Fibroblast of skin of left quadriceps (primary cell): ENCODE measurements around the gene PRDM16.
A peak's percentile ranks its signal among the peaks of the same experiment; 100 is the strongest.

ENCODE experiments used
- DNase-seq, 2 experiments: peaks; one replicate each; pipeline ENCODE4 v3.0.0-alpha.2; 2013; ENCODE audit warnings: low read depth in 2 of 2

Gene PRDM16

DNA sequence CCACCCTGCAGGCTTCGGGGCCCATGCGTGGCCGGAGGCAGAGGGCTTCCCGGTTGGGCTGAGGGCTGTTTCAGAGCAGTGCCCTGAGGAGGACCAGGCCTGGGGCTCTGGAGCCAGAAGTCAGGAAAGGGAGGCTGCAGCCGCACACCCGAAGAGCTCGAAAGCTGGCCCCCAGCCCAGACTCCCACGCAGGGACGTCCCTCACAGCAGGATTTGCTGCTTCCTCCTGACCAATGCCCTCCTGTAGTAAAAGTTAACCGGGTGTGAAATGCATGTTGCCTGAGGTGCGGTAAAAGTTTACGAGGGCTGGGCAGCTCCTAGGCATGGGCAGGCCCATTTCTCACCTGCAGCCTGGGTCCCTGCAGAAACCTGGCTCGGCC, 283.9 kb downstream of the PRDM16 start:
- no peak for DNase-seq

DNA sequence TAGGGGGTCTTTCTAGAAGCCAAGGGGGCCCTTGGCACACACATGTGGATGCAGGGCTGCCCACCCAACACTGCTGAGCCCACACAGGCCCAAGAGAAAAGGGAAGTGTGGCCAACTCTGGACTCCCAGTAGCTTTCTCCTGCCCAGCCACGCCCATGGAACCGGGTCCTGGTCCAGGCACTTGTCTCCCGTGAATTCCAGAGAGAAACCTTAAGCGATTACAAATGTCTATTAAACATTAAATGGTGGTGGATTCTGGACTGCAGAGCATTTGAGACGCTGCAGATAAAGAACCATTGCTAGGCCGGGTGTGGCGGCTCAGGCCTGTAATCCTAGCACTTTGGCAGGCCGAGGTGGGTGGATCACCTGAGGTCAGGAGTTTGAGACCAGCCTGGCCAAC, 284.9 kb downstream of the PRDM16 start:
- no peak for DNase-seq

DNA sequence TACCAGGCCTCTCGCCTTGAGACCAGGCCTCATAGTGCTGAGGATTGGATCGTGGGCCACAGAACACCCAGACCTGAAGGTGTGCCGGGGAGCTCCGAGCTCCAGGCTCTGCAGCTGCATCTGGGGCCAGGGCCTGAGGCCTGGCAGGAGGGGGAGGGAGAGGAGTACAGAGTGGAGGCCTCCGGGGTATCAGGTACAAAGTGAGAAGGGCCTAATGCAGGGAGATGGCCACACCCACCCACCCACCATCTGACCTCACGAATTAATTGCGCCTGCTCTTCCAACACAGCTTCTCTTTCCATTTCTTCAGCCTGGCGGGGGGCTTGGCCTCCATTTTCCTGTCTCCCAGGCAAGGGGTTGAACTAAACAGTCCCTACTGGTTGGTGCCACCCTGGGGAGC, 286.1 kb downstream of the PRDM16 start:
- no peak for DNase-seq

DNA sequence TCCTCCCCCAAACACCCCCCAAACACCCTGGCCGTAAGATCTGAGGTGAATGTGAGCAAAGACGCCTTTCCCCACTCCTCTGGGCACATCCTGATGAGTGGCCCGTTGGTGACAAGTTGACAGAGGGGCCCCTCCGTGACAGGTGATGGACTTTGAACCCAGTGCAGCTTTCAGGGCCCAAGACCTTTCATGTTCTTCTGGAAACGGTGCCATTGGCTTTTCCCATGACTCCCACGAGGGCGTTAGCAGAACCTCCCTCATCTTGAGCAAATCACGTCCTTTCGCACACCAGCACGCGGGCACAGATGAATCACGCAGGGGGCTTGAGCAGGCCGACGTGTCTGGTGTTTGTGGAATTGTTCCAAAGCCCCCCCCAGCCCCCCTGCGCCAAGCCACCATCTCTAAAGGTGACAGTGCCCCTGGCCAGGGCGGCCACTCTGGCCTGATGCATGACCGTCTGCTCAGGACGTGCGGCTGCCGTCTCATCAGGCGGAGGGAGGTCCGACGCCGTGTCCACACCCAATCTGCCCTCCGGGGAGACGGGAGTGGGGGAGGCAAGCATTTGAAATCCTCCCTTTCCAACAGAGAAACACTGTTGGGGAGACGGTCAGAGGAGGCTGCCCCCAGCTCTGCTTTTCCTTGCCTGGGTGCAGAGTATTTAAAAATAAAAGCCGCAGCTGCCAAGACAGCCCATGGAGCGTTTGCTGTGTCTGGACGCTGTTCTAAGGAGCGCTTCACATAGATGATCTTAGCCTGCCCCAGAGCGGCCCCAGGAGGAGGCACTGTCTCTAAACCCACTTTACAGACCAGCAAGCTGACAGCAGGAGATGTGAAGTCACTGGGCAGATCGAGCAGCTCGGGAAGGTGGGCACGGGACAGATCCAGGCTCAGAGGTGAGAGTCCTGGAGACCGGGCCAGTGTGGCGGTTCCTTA, 287.2 kb downstream of the PRDM16 start:
- no peak for DNase-seq

DNA sequence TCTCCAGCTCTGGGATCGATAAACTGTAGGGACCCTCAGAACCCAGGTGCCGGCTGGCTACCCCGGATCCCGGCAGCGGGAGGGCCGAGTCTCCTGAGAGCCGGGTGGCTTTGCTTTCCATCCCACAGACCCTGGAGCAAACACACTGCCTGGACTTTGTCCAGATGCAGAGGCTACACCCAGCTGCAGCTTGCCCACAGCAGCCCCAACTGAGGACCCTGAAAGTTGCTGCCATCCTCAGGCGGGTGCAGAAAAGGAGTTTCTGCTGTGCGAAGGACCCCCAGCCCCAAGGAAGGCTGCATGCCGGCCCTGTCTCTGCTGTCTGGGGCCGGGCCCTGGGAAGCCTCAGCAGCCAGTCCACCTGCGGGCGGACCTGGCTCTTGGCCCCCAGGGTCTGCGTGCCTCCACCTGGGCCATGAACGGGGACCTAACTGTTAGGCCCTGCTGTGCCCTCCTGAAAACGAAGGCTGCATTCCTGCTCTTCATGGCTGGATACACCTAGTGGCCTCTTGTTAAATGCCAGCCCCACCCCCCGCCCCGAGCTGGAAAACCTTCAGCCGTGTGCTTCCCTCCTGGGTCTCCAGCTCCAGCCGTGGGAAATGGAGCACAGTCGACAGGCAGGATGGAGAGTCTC, 287.9 kb downstream of the PRDM16 start:
- DNase-seq, result no peak

DNA sequence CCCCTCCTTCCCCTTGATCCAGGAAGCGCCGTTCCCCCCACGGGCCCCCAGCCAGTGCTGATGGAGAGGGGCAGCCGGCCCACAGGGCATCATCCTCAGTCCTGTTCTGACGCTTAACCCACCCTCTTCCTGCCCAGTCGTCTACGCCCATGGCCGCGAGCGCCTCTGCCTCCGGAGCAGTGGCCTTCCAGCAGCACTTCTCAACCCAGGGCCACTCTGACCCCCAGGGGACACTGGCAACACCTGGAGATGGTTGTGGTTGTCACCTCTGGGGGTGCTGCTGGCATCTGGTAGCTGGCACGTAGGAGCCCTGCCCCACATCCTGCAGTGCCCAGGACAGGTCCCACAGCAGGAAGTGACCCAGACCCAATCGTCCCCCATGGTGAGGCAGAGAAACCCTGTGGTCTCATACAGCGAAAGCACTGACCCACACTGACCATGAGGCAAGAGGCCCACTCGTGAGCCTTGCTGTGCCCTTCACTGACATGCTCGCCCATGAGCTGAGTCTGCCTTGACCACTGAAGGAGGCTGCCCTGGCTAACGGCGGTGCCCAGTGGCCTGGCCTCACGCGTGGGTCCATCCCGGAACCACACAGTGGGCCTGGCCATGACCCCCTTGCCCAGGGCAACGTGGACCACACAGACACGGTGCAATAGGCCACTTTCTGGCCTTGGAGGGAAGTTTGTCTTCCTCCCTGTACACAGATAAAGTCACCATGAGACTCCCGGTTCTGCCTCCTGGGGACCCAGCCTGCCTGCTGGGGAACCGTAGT, 288.7 kb downstream of the PRDM16 start:
- DNase-seq, result no peak

DNA sequence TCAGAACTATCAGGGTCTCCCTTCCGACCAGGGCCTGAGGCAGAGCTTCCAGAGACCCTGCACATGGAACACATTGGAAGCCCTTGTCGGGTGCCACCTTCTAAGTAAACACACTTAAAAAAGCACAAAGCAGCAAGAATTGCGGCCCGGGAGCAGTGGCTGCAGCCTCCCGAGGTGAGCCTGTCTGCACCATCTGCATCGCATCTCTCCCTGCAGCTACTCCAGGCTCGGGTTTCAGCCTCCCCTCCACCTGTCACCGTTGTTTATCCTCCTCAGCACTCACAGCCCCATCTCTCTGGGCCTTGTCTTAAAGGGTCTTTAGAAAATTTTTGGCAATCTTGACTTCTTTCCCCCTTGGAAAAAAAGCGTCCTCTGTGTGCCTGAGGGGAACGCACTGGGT, 290.3 kb downstream of the PRDM16 start:
- DNase-seq, result no peak

DNA sequence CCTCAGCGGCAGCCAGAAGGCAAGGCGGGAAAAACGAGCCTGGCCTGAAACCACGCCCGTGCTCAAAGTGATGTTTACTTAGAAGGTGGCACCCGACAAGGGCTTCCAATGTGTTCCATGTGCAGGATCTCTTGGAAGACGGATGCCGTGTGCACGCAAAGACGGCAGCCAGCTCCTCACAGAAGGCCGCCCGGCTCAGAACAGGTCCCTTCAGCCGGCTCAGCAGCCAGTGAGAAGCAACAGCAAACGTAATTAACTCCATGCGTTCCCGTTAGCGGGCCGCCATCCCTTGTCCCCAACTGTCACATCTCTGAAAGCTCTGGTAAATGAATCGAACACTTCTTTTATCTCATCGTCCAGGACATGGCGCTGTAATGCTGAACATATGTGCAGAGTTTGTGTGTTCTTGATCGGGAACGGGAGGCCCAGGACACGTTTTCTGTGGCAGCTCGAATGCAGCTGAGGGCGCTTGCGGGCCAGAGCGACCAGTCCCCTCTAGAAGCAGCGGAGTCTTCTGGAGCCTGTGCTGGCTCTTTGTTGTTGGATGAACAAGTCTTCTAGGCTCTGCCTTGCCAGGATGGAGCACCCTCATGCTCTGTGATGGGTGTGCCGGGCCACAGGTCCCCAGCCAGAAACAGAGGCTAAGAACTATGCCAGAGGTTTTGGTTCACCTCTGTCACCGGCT, 290.9 kb downstream of the PRDM16 start:
- no peak for DNase-seq

DNA sequence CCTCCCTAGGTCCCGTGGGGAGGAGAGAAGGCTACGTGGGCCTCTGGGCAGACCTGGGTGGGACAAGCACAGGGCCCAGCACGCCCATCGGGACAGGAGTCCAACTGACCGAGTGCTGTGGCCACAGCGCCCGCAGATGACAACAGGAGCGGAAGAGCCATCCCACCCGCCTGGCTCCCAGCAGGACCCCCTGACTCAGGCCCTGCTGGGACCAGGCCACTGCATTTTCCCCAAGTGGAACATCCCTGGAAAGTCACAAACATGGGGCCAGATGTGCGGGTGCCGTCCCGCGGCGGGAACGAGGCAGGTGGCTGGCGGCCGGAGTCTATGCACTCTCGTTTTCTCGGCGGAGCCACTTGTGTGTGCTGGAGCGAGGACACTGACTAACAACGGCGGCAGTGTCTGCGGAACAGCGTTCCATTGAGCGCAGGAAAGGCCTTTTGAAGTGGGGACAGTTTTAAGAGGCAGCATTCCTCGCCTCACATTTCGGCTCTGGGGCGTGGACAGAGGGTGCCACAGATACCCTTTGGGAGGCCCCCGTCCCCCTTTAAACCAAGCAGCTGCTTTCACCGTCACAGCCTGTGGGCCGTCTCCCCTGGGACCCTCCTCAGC, 291.7 kb downstream of the PRDM16 start:
- no peak for DNase-seq

DNA sequence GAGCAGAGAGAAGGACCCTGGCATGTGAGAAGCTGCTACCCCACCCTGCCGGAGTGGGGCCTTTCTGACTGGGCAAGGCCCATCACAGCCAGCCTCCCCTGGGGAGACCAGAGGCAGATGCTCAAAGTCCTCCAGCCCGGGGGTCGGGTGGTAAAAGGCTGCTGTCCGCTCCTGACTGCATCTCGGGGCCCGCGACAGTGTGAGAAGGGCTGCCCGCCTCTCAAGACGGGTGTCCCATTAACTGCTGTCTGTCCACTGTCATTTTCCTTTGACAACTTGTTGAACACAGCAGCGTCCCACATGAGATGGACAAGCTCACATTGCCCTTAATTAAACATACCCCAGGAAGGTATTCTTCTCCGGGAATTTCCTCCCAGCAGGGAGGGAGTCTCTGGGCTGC, 294.0 kb downstream of the PRDM16 start:
- DNase-seq, result no peak

DNA sequence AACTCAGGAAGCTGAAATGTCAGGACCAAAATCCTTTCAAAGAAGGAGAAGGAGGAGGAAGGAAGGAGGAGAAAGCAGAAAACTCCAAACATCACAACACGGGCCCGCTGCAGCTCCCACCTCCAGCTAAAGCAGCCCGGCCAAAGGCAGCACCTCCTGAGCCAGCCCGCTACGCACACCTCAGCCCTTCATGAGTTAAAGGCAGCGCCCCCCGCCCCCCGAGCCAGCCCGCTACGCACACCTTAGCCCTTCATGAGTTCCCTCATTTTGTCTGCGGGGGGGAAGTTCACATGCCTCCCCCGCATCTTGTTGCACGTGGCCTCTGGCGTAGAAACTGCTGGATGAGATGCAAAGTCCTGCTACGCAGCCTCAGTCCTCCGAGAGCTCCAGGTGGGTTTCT, 294.8 kb downstream of the PRDM16 start:
- DNase-seq, result no peak

DNA sequence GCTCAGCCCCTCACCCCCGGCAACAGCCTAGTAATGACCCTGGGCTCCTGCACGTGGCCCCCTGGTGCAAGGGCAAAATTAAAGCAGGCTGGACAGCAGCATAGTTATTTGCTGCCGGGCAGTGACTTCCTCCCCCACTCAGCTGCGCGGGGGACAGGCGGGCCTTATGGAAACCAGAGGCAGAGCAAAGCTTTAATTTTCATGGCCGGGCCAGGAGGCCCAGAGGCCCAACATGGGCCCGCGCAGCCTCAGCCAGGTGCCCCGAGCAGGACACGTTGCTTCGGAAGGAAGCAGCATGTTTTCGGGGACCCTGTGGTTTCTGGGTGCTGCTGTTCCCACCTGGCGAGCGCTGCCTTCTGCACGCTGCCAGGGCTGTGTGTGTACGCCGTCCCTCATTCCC, 295.5 kb downstream of the PRDM16 start:
- no peak for DNase-seq

DNA sequence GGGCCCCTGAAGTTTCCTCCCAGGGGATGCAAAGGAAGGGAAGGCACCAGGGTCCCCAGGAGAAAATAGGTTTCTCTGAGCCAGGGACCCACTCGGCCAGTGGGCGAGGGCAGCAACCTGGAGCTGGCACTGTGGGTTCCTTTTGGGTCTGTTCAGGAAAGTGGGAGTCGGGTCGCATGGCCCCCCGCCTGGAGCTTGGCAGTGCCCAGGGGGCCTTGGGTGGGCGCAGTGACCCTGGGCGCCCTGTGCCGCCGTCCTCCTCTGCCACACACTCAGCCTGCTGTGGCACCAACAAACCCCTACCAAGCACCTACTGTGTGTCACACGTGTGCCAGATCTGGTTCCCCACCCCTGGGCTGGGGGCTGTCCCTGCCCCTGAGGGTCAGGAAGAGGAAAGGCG, 296.0 kb downstream of the PRDM16 start:
- no peak for DNase-seq

DNA sequence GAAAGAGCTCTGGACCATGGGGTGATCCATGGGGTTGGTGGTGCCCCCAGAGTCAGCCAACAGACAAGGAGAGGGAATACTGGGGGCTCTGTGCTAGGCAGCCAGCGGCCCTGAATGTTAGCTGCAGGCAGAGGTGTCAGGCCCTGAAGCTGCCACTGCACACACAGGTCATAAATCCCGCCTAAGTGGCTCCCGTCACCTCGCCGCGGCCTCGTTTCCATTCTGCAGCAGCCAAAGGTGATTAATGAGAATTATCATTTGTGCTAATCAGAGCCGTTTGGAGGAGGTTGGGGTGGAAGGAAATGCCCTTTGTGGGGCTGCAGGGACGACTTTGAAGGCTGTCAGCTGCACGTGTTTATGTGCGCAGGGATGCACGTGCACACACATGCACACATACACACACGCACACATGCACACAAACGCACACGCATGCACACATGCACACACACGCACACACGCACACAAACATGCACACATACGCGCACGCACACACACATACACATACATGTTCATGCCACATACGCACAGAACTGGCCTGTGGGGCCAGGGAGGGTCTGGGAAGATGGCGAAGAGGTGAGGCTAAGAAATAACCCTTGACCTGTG, 296.6 kb downstream of the PRDM16 start:
- no peak for DNase-seq

DNA sequence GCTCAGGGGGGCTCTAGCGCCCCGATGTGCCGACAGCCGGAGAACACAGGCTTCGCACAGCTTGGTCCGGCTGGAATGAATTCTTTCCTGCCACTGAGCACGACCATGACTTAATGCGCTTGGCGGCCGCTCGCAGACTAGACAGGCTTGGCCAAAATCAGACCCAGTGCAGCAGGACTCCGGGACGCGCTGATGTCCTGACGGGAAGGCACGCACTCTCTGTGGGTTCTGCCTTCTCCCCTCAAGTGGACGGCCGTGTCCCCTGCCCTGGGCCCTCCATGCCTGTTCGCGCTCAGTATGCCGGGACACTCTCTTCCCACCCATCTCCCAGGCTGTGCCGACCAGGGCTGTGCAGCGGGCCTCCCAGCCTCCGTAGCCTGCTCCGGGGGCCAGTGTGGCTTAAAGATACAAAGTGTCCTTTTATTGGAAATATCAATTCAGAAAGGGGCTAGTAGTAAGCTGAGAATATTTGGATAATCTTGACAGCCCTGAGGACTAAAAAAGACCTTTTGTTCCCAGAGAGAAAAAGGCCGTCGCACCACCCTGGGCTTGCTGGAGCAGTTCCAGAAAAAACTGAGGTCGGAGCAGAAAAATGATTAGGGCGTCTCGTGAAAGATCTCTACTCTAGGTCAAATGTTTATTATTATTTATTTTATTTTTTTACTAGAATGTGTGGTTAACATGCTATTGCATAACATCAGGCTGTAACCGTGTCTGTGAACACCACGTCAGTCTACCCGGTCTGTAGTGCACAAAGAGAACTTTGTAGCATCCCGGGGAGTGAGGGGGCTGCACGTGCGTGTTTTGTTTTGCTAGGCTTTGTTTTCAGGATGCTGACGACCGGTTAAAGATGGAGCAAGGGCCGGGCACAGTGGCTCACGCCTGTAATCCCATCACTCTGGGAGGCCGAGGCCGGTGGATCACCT, 297.4 kb downstream of the PRDM16 start:
- DNase-seq, result no peak

DNA sequence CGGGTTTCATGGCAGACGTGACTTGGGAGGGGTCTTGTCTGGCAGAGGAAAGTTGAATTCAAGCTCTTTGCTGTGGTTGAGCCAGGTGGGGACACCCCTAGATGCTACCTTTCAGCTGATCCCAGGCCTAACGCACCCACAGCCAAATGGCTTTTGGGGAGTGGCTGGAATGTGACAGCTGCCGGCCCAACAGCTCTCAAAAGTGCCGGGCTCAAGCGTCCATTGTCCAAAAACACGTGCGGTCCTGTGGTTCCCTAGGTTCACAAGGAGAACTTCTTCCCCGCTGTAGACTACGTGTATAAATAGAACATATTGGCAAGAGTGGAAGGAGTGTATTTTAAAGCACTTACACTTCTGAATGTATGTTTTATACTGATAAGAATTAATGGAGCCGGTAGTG, 298.4 kb downstream of the PRDM16 start:
- no peak for DNase-seq

DNA sequence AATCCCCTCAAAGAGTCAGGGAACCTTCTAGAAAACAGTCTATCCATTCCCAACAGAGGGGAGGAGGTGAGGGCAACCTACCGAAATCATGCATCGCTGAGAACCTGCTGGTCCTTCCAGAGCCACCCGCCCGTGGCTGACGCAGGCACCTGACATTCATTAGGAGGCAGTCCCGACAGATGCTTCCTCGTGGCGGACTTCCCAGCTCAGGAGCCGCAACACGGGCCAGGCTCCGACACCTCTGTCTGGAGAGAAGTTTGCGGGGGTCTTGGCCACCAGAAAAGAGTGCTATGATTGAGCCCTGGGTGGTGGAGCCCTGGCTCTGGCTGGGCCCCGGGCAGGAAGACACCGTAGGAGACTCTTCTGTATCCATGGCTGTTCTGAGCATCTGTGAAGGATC, 299.1 kb downstream of the PRDM16 start:
- no peak for DNase-seq

DNA sequence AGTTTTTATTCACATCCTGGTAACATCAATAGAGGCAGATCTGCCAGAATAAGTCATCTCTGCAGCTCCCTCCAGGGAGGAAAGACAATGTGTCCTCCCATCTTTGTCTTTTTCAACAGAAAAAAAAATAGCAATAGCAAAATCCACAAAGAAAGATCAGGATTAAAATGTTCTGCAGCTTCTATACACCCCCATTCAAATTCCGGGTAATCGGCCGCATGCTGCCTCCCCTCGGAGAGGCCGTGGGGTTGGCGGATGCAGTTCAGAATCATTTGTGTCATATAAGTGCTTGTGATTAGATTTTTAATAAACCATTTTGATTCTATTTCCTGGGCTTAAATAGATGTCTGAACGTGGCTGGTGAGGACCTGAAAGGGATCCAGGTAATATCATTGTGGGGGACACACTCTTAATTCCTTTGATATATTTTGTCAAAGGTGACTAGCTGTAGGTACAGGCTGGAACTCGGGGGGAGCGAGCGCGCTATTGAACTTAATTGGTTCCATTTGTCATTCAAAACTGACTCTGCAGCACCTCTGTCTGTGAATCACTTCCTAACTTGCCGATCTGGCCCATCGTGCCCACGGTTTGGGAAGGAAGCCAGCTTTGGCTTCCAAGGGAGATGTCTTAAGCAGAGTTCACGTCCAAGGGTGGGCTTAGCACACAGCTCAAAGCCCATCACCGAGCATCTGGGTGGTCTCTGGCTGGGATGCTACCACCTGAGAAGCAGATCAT, 299.9 kb downstream of the PRDM16 start:
- DNase-seq, result peak; percentile 32 to 40

DNA sequence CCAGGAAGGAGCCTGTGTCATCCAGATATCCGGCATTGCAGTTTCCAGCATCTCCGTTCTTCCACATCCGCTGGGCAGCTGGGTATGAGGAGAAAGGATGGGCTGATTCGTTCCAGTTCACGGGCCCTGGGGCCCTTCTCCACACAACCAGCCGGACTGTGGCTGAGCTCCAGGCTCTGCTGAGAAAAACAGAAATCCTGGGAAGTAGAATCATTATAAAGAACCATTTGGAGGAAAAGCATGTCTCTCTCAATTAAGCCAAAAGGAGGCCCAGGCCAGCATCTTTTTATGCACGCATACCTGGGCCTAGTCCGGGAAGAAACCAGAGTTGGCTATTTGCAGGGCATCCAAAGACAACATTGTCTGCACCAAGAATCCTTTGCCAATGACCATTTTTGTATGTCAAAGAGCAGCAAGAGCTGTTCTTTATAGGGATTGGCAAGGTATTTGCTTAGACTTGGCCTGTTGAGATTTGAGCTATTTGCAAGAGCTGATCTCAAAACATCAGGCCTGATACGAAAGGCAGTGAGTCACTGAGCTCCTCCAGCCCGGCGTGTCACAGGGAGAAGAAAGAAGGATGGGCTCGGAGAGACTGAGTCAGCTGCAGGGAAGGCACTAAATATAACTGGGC, 300.6 kb downstream of the PRDM16 start:
- peak; percentile 75 to 79 for DNase-seq
